HG03457 (cell line): Measurements from ENCODE around the gene AKAP13.

Source experiments
- ATAC-seq: cut with Tn5 transposase; IDR thresholded peaks from one replicate; pipeline ENCODE4 v1.9.1; 2021; ENCODE audit warnings: moderate number of reproducible peaks; ENCODE audit not compliant: unreplicated experiment

Gene AKAP13

DNA sequence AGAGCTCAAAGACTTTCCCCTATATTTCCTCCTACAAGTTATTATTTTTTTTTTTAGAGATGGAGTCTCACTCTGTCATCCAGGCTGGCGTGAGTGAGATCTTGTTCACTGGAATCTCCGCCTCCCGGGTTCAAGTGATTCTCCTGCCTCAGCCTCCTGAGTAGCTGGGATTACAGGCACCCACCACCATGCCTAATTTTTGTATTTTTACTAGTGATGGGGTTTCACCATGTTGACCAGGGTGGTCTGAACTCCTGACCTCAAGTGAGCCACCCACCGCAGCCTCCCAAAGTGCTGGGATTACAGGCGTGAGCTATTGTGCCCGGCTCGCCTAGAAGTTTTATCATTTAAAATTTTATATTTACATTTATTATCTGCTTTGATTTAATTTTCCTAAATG is 5.9 kb downstream of the AKAP13 start:
- ATAC-seq, result no peak

GRCh38 chr15:85388566-85389305 is 8.3 kb downstream of the AKAP13 start:
- no peak for ATAC-seq

DNA sequence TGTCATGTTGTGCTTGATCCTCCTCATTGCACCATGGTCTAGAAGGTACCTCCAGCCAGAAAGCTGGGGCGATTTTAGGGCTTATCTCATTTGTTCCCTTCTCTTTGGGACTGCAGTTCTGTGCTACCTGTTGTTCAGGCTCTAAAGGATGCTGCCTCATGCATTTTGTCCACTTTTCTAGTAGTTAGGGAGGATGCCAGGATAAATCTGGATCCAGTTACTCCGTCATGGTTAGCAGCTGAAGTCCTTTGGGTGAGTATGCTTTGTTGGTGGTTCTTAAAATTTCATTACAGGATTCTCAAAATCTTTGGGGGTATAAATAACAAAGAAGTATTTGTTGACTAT is 8.9 kb downstream of the AKAP13 start:
- no peak for ATAC-seq

- ATAC-seq, result no peak
These were observed 9.4 kb downstream of the AKAP13 start for GRCh38 chr15:85389772-85390171.

DNA sequence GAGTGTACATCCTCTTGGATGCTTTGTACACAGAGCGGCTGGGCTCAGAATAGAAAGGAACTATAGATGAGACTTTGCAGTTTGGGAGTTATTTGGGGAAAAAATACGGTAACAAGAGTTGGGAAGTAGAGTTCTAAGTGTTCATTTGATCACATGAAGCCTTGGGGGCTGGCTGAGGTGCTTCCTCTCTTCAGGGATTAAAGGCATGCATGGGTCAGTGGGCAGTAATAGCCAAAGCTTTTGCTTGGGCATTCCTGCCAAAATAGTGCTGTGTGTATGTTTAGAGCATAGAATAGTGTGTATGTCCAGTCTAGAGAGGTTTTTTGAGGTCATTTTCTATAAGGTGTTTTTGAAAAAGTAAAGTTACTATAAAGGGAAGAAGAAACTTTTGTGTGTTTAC is 12.8 kb downstream of the AKAP13 start:
- ATAC-seq, result no peak

DNA sequence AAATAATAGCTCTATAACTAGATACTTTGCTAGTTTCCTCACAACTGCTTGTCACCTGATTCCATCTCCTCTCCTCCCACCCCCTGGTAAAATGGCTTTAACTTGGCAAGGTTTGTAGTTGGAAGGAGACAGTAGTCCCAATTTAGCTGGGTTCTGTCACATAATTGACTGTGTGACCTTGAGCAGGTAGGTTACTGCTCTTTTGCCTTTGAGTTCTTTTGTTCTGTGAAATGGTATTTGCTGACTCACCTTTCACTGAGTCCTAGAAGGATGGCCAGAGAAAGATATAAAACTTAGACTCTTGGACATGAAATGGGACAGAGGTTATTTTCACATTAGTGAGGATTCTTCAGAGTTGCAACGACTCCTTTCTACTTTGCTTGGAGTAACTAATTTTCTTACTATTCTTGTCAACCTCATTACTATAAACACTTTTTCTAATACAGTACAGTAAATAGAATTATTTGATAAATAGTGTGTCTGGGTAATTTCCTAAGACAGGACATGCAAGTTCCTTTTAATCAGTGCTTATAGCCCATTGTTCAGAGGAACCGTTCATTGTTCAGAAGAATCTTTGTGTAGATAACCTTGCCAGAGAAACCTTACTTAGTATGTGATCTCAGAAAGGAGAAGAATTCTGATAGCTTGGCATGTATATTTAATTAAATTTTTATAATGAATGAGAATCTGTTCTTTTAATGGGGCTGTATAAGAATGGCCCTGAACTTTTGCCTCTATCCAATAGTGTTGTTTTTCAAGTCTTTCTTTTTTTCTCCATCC is 14.3 kb downstream of the AKAP13 start:
- ATAC-seq, result no peak

DNA sequence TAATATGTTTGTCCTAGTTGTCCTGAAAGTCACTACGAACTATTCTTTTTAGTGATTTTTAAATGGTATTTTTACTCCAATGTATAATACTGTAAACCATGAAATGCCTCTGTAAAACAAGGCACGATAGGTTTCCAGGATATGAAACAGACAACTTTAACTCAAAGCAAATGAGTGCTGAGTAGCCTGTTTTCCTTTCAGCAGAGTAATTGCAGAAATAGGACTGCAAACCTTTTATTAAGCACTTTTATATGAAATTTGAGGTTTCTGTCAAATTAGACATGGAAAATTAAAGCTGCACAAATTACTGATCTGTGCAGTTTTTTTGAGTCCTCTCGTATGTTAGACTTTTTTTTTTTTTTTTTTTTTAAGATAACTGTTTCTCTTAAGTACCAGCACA is 16.2 kb downstream of the AKAP13 start:
- ATAC-seq, result no peak

- no peak for ATAC-seq
These were observed 16.7 kb downstream of the AKAP13 start for GRCh38 chr15:85397151-85397550.

- ATAC-seq, result no peak
These were observed 17.5 kb downstream of the AKAP13 start for GRCh38 chr15:85397926-85398325.

DNA sequence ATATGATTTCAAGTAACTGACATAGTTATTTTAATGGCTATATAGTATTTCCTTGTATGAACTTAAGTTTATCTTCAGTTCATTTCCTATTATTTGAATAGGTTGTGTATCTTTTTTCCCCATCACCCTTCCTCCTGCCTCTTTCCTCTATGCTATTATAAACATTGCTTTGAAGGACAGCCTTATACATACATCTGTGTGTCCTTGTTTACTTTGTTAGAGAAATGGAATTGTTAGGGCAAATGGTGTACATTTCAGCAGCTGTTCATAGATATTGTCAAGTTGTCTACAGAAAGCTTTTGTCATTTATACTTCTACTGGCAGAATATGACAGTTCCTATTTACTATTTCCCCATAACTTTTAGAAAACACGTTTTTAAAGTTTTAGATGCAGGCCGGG is 18.4 kb downstream of the AKAP13 start:
- no peak for ATAC-seq

DNA sequence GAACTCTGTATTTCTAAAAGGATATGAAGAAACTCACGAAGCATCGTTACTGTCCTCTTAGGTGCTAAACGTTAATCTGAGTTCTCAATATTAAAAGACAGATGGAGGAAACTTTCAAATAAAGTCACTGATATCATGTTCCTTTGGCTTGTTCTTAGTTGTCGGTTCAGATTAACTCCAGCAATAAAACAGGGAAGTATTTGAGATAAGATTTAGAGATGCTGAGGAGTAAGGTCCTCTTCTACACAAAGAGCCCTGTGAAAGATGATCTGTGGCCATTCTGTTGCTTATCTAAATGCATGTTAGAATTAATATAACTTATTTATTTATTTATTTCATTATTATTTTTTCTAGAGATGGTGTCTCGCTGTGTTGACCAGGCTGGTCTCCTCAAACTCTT is 19.2 kb downstream of the AKAP13 start:
- no peak for ATAC-seq

DNA sequence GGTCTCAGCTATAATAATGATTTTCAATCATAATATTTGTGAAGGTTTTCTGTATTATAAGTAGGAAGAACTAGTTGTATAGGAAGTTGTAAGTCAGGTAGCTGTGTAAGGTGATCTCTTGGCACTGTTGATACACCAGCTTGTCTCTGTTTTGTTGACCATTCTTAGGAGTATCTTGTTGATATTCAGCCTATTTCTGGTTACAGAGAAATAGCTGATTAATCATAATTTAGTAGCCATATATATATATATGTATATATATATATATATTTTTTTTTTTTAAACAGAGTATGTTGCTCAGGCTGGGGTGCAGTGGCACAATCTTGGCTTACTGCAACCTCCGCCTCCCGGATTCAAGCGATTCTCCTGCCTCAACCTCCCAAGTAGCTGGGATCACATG is 20.2 kb downstream of the AKAP13 start:
- ATAC-seq, result no peak

- peak; percentile 48 for ATAC-seq
These were observed 20.8 kb downstream of the AKAP13 start for GRCh38 chr15:85401108-85401774.

DNA sequence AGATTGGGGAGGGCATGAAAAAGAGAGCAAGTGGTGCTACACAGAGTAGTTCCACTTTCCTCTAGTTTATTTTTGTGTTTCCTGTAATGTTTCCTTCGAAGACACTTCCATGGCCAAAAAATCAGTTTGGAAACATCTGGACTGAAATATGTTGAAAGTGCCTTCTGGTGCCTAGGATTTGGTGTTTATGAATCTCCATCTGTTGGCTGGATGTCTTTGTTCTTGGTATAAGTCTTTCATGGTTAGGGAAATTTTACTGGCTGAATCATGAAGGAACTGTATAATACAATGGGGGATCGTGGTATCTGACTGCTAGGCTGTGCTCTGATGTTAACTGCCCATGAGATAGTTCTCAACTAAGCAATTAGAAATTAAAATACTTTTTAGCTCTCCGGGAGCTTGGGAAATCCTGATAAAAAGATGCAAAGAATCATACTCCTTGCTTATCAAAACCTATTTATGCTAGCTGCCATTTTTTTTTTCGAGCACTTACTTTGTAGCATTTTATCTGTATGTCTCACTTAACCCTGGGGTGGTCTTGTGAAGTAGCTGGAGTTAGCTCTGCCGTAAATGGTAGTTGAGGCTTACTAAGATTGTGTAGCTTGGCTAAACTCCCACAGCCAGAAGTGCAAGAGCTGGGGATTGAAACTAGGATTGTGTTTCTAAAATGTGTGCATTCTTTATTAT is 21.9 kb downstream of the AKAP13 start:
- ATAC-seq, result no peak

DNA sequence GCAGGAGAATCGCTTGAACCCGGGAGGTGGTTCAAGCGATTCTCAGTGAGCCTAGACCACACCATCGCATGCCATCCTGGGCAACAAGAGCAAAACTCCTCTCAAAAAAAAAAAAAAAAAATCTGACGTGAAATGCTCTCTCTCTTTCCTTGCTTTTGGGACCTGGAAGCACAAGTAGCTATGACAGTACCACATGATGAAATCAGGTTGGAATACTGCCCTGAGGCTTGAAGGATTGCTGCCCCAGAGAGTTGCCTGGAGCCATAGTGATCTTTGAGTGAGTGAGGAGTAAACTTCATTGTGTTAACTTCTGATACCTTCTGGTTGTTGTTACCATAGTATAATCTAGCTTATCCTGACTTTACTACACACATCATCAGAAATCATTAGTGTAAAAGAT is 23.3 kb downstream of the AKAP13 start:
- no peak for ATAC-seq

DNA sequence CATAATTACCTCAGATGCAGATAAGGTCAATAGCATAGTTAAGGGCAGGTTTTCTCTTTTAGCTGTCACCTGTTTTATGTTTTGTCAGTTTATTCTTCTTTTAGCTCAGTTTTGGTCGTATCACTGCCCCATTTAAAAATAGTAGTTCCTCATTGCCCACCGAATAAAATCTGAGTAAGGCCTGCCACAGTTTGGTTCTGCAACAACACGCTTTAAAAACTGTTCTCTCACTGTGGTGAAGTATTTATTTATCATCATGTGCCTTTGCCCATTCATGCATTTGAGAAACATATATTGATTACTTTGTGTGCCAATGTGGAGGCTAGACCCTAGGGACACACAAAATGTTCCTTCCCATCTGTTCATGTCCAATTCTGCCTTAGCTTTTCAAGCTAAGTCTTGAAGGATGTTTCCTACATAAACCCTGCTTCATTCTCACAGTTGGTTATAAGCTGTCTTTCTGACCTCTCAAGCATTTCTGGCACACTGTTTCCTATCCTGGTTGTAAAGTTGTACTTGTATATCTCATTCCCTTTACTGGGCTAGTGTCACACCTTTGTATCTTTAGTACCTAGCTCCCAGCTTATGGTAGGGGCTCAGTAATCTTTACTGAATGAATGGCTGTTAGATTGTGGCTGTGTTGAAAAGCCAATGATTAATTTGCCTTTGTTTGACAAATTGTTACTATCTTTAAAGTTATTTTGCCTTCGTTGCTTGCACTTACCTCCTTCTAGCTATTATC is 23.9 kb downstream of the AKAP13 start:
- no peak for ATAC-seq

DNA sequence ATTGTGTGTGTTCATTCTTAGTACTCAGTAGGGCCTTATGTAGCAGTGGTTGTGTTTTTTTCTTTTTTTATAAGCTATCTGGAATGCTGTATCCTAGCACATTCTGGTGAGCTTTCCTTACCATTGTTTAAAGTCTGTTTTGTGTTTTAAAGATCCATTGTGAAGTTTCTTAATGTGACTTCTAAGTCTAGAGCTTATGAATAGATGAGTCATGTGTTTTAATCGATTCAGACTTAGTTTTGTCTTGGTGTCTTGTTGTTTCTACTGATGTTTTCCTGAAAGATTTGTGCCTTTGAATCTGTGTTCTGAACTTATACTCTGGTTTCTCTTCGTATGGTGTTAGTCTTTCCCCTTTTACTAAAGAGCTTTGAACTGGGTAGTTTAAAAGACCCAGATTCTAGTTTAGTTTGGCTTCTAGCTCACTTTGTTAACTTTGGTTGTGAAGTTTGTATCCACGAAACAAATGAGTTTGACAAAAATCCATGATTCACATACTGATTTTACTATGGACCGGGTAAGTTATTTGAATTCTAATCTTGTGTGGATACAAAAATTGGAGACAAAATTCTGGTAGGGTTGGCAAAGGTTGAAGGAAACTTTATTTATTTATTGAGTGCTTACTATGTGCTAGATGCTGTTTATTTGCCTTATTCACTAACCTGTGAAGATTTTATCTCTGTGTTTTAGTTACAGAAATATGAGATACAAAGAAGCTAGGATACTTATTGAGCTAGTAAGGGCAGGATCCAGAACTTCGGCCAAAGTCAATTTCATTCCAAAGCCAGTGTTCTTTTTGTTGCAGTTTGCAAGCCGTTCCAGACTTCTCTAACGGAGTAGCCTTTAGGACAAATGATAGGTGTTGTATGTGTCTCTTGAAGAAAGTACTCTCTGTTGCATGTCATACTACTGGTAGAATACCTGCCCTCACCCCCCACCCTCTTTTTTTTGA is 24.8 kb downstream of the AKAP13 start:
- ATAC-seq, result no peak

DNA sequence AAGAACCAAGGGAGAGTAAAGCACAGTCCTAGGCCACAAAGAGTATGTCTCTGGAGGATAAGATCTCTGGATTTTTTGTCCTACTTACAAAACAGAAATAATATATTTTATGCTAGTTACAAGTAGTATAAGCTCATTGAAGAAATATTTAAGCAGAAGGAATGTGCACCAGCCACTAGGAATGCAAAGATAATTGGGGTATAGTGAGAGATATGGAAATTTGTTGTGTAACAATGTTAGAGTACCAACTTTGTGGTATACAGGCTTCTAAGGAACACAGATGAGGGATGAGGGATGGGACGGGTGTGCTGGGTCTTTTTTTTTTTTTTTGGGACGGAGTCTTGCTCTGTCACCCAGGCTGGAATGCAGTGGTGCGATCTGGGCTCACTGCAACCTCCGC is 26.5 kb downstream of the AKAP13 start:
- no peak for ATAC-seq

DNA sequence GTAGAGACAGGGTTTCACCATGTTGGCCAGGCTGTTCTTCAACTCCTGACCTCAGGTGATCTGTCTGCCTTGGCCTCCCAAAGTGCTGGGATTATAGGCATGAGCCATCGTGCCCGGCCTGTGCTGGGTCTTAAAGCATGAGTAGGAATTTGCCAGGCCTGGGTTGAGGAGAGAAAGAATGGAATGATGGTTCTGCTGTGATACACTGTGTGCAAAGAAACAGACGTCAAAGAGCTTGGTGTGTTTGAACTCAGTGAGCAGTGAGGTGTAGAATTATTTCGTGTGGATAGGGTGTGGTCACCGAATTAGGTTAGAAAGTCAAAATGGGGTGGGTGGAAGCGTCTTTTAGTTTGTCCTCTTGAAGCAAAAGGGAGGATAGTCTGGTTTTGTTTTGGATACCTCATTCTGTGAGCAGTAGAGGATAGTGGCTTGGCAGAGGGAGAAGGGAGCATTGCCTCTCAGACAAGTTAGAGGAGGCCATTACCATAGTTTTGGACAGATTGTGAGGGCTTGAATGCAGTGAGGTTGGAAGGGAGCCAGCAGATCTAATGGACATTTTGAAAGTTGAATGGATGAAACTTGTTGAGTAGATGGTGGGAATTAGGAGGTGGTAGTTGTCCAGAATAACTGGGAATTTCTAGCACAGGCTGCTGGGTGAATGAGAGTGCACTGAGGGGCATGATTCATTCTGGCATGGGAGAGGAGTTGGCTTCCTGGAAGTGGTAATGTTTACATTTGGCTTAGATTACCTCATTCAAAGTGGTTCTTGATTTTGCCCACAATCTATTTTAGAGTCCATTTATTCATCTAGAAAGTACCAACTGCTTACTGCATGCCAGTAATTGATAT is 27.2 kb downstream of the AKAP13 start:
- ATAC-seq, result peak; percentile 42
